NB4 (cell line): Measurements from ENCODE around the gene STH.
"Not testable (repeated sequence)": the region's sequence is repeated elsewhere in the genome, so short reads cannot be mapped to it uniquely, and the experiment has no call there.

Experiments used
- CTCF ChIP-seq: IDR thresholded peaks from one replicate; pipeline ENCODE4 v1.5.1; 2012; ENCODE audit warnings: low read depth, low read length
- POLR2A ChIP-seq: IDR thresholded peaks from 2 replicates; pipeline ENCODE4 v1.6.1; 2011; ENCODE audit warnings: mild to moderate bottlenecking; ENCODE audit not compliant: insufficient read length; ENCODE audit errors: extremely low read depth

- not testable (repeated sequence) for TF ChIP-seq CTCF, POLR2A
These were observed 7.0 kb downstream of the STH start for GRCh38 chr17:46006082-46006481.
